Measurements from ENCODE around the gene ZNF236. TPM values are rescaled to one million over a fixed set of nuclear protein-coding genes. Genes with fewer than 3 reads are reported as not detected.

The ZNF236 gene
- total RNA-seq, 6 experiments from 2014 or later: 3.8 to 7.6 (median 5.8) TPM

DNA sequence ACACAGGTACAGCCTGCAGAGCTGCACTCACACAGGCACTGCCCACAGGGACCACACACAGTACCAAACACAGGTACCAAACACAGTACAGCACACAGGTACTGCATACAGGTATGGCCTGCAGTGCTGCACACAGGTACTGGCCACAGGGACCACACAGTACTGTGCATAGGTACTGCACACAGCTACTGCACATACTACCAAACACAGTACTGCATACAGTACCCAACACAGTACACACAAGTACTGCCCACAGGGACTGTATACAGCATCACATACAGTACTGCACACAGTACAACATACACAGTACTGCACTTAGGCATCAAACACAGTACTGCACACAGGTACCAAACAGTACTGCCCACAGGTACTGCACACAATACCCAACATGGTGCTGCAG lies 74.3 kb downstream of the ZNF236 start:
- H3K4me3 ChIP-seq: no peak overlapping the region
- H3K27ac ChIP-seq: no peak overlapping the region
- H3K36me3 ChIP-seq: peaks cover 5 to 37% (median 15%) of the 10 kb centered on the region in 4 donors
- H3K9me3 ChIP-seq: no peaks in the 10 kb centered on the region
- H3K4me1 ChIP-seq: no peaks in the 10 kb centered on the region
- intact Hi-C loops (cut with DNase I): no loop called here
- TF ChIP-seq, protein P1, sequence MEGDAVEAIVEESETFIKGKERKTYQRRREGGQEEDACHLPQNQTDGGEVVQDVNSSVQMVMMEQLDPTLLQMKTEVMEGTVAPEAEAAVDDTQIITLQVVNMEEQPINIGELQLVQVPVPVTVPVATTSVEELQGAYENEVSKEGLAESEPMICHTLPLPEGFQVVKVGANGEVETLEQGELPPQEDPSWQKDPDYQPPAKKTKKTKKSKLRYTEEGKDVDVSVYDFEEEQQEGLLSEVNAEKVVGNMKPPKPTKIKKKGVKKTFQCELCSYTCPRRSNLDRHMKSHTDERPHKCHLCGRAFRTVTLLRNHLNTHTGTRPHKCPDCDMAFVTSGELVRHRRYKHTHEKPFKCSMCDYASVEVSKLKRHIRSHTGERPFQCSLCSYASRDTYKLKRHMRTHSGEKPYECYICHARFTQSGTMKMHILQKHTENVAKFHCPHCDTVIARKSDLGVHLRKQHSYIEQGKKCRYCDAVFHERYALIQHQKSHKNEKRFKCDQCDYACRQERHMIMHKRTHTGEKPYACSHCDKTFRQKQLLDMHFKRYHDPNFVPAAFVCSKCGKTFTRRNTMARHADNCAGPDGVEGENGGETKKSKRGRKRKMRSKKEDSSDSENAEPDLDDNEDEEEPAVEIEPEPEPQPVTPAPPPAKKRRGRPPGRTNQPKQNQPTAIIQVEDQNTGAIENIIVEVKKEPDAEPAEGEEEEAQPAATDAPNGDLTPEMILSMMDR (IDR thresholded peaks at IDR 0.05): no peak
- no peak for TF ChIP-seq POLR2A (IDR thresholded peaks at IDR 0.05)
- no peaks in the 10 kb centered on the region for H3K27me3 ChIP-seq
- DNase-seq (no peak), ATAC-seq (peak in 1 of 4 donors; percentile 31)

GRCh38 chr18:76897257-76897656 lies 74.9 kb downstream of the ZNF236 start:
- Histone ChIP-seq H3K27ac (no peak overlapping the region), H3K27me3 (no peaks in the 10 kb centered on the region), H3K36me3 (peaks cover 5 to 37% (median 15%) of the 10 kb centered on the region in 4 donors), H3K4me3 (no peak overlapping the region), H3K9me3 (no peaks in the 10 kb centered on the region), H3K4me1 (no peaks in the 10 kb centered on the region)
- TF ChIP-seq, protein P1 (IDR thresholded peaks at IDR 0.05): no peak
- no peak for TF ChIP-seq POLR2A (IDR thresholded peaks at IDR 0.05)
- DNase-seq (no peak), ATAC-seq (peak in 1 of 4 donors; percentile 16)
- intact Hi-C loops (cut with DNase I): no loop called here
- WGBS (ENCODE audit: insufficient coverage, low coverage, low lambda C conversion rate, missing lambda C conversion rate): 100% methylated on average over 1 of the region's 2 CpGs

GRCh38 chr18:76903386-76903785 lies 81.0 kb downstream of the ZNF236 start:
- H3K9me3 ChIP-seq: no peaks in the 10 kb centered on the region
- H3K27me3 ChIP-seq: no peaks in the 10 kb centered on the region
- DNase-seq (no peak), ATAC-seq (no peak)
- TF ChIP-seq POLR2A (IDR thresholded peaks at IDR 0.05): no peak
- TF ChIP-seq, protein P1 (IDR thresholded peaks at IDR 0.05): no peak
- intact Hi-C loops (cut with DNase I): no loop called here
- no peaks in the 10 kb centered on the region for H3K4me1 ChIP-seq
- peaks cover 0 to 27% (median 8%) of the 10 kb centered on the region in 4 donors for H3K36me3 ChIP-seq
- 94% methylated on average over 6 of the region's 6 CpGs for WGBS (ENCODE audit: insufficient coverage, low coverage, low lambda C conversion rate, missing lambda C conversion rate)
- H3K4me3 ChIP-seq: no peak overlapping the region
- H3K27ac ChIP-seq: no peak overlapping the region

- intact Hi-C loops (cut with DNase I): no loop called here
- TF ChIP-seq, protein P1 (IDR thresholded peaks at IDR 0.05): no peak
- TF ChIP-seq POLR2A (IDR thresholded peaks at IDR 0.05): no peak
- no peak overlapping the region for H3K27ac ChIP-seq
- no peak for DNase-seq
- peaks cover 0 to 35% (median 11%) of the 10 kb centered on the region in 4 donors for H3K36me3 ChIP-seq
- 90% methylated on average over 4 of the region's 4 CpGs for WGBS (ENCODE audit: insufficient coverage, low coverage, low lambda C conversion rate, missing lambda C conversion rate)
- no peaks in the 10 kb centered on the region for H3K9me3 ChIP-seq
- no peaks in the 10 kb centered on the region for H3K27me3 ChIP-seq
- no peak overlapping the region for H3K4me3 ChIP-seq
- ATAC-seq: no peak
- no peaks in the 10 kb centered on the region for H3K4me1 ChIP-seq
These were observed 83.5 kb downstream of the ZNF236 start for GRCh38 chr18:76905821-76906220.

- Histone ChIP-seq H3K4me1 (no peaks in the 10 kb centered on the region), H3K4me3 (no peak overlapping the region), H3K27me3 (no peaks in the 10 kb centered on the region), H3K27ac (no peak overlapping the region), H3K9me3 (no peaks in the 10 kb centered on the region), H3K36me3 (peaks cover 0 to 59% (median 20%) of the 10 kb centered on the region in 4 donors)
- intact Hi-C loops (cut with DNase I): no loop called here
- DNase-seq (no peak), ATAC-seq (no peak)
- 88% methylated on average over 2 of the region's 10 CpGs for WGBS (ENCODE audit: insufficient coverage, low coverage, low lambda C conversion rate, missing lambda C conversion rate)
- no peak for TF ChIP-seq POLR2A (IDR thresholded peaks at IDR 0.05)
- TF ChIP-seq, protein P1 (IDR thresholded peaks at IDR 0.05): no peak
These were observed 85.9 kb downstream of the ZNF236 start for GRCh38 chr18:76908277-76908676.
